HL-60 (cell line): ENCODE results near the gene SORCS2.

Source experiments
- CTCF ChIP-seq: IDR thresholded peaks from one replicate; pipeline ENCODE4 v1.5.1; 2011; ENCODE audit warnings: low read length, control low read depth, inconsistent platforms; ENCODE audit not compliant: insufficient read depth
- POLR2AphosphoS5 ChIP-seq: IDR thresholded peaks from 2 replicates; pipeline ENCODE4 v1.6.1; 2012; ENCODE audit warnings: low read depth

- TF ChIP-seq CTCF (no peak), POLR2AphosphoS5 (no peak)
Observed at GRCh38 chr4:7433376-7434140, 241.2 kb downstream of the SORCS2 start.
